Kidney epithelial cell (primary cell): Measurements from ENCODE around the gene AIFM3. TPM values are rescaled to one million over a fixed set of nuclear protein-coding genes. Genes with fewer than 3 reads are reported as not detected.

ENCODE experiments used
- DNase-seq: peaks from one replicate; pipeline ENCODE4 v3.0.0-alpha.2; 2010; ENCODE audit warnings: low read depth
- H3K27me3 ChIP-seq: 2 replicates; pipeline ENCODE4 v1.6.0; 2011; ENCODE audit warnings: low read length; ENCODE audit not compliant: control insufficient read depth, insufficient read depth
- H3K36me3 ChIP-seq: 2 replicates; pipeline ENCODE4 v1.5.1; 2011; ENCODE audit warnings: low read length; ENCODE audit not compliant: control insufficient read depth, insufficient read depth
- H3K4me3 ChIP-seq: 2 replicates; pipeline ENCODE4 v1.5.1; 2011; ENCODE audit warnings: low read depth, mild to moderate bottlenecking, control low read depth, low read length
- CTCF ChIP-seq: IDR thresholded peaks from 2 replicates; pipeline ENCODE4 v1.5.1; 2011; ENCODE audit warnings: mild to moderate bottlenecking, moderate library complexity, low read length, control low read depth, inconsistent platforms; ENCODE audit not compliant: insufficient read depth, poor library complexity, severe bottlenecking
- total RNA-seq: library from RNA; depleted of rRNA; stranded (reverse); fragments of >200 nt; gene quantifications from 2 replicates; pipeline ENCODE4 v1.2.3, GENCODE V29; 2015

AIFM3 gene
- total RNA-seq, 1 donor from 2014 or later: 1.5 TPM

GRCh38 chr22:20985720-20986119 is 18.7 kb downstream of the AIFM3 start:
- no peak for TF ChIP-seq CTCF
- Histone ChIP-seq H3K27me3 (no peaks in the 10 kb centered on the region), H3K36me3 (peaks cover 1% of the 10 kb centered on the region), H3K4me3 (no peak overlapping the region)
- no peak for DNase-seq

GRCh38 chr22:20986365-20986764 is 19.3 kb downstream of the AIFM3 start:
- Histone ChIP-seq H3K4me3 (no peak overlapping the region), H3K27me3 (no peaks in the 10 kb centered on the region), H3K36me3 (peaks cover 1% of the 10 kb centered on the region)
- DNase-seq: no peak
- TF ChIP-seq CTCF: no peak

GRCh38 chr22:20987375-20987774 is 20.3 kb downstream of the AIFM3 start:
- Histone ChIP-seq H3K4me3 (no peak overlapping the region), H3K36me3 (peaks cover 1% of the 10 kb centered on the region), H3K27me3 (no peaks in the 10 kb centered on the region)
- TF ChIP-seq CTCF: no peak
- no peak for DNase-seq

- DNase-seq: no peak
- Histone ChIP-seq H3K36me3 (peaks cover 1% of the 10 kb centered on the region), H3K27me3 (no peaks in the 10 kb centered on the region), H3K4me3 (no peak overlapping the region)
- TF ChIP-seq CTCF: no peak
These were observed 21.7 kb downstream of the AIFM3 start for GRCh38 chr22:20988573-20989322.

- DNase-seq: no peak
- H3K4me3 ChIP-seq: no peak overlapping the region
- peaks cover 1% of the 10 kb centered on the region for H3K36me3 ChIP-seq
- H3K27me3 ChIP-seq: no peaks in the 10 kb centered on the region
- no peak for TF ChIP-seq CTCF
These were observed 22.5 kb downstream of the AIFM3 start for GRCh38 chr22:20989323-20990138.
